Effector memory CD8-positive, alpha-beta T cell (primary cell): Measurements from ENCODE around the gene EFCAB11.

Experiments
- ATAC-seq: fragments of 150-1000 bp; cut with Tn5 transposase; replicated peaks from 2 replicates; pipeline ENCODE4 v1.10.0; 2021; ENCODE audit warnings: mild to moderate bottlenecking, moderate library complexity
- DNase-seq, 3 experiments: peaks; one replicate each; pipeline ENCODE4 v3.0.0; 2021
- H3K27ac Mint-ChIP-seq, 2 donors: one replicate each; pipeline ENCODE4 v1.8.0; 2022; ENCODE audit warnings: mild to moderate bottlenecking in 2 of 2, mixed read lengths in 2 of 2, moderate library complexity in 2 of 2
- H3K27me3 Mint-ChIP-seq, 2 donors: one replicate each; pipeline ENCODE4 v1.8.0; 2022; ENCODE audit warnings: mixed read lengths in 2 of 2
- H3K36me3 Mint-ChIP-seq: one replicate; pipeline ENCODE4 v1.8.0; 2022; ENCODE audit warnings: mild to moderate bottlenecking, moderate library complexity, mixed read lengths; ENCODE audit not compliant: insufficient read depth
- H3K4me1 Mint-ChIP-seq, 2 donors: one replicate each; pipeline ENCODE4 v1.8.0; 2022; ENCODE audit warnings: low read depth in 2 of 2, mixed read lengths in 2 of 2
- H3K4me3 Mint-ChIP-seq, 2 donors: one replicate each; pipeline ENCODE4 v1.8.0; 2022; ENCODE audit warnings: mild to moderate bottlenecking in 2 of 2, mixed read lengths in 2 of 2, moderate library complexity in 2 of 2
- H3K9me3 Mint-ChIP-seq, 2 donors: one replicate each; pipeline ENCODE4 v1.8.0; 2022; ENCODE audit warnings: mixed read lengths in 2 of 2

EFCAB11 gene

GRCh38 chr14:89865153-89865552 is 89.4 kb downstream of the EFCAB11 start:
- no peak for DNase-seq
- no peak overlapping the region for H3K27ac Mint-ChIP-seq
- H3K27me3 Mint-ChIP-seq, result no peaks in the 10 kb centered on the region
- no peaks in the 10 kb centered on the region for H3K4me1 Mint-ChIP-seq
- H3K36me3 Mint-ChIP-seq, result no peaks in the 10 kb centered on the region
- H3K9me3 Mint-ChIP-seq, result peaks cover 0 to 2% of the 10 kb centered on the region in 2 donors
- H3K4me3 Mint-ChIP-seq, result no peak overlapping the region
- no peak for ATAC-seq

DNA sequence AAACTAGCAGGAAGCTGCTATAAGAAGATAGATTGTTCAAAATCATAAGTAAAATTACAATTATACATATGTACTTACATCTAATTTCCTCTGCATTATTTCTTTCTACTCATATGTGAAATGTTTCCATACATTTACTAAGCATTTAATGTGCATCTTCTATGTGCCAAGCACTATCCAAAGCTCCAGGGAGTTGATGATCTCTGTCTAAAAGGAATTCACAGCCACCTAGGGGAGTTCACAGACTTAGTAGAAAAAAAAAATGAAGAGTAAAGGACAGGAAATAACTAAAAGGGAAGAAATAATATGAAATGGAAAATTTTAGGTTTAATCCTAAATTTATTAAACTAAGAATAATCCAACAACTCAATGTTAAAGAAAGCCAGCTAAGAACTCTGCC is 91.7 kb downstream of the EFCAB11 start:
- Mint-ChIP-seq H3K4me1 (no peaks in the 10 kb centered on the region), H3K27me3 (no peaks in the 10 kb centered on the region), H3K9me3 (peaks cover 0 to 2% of the 10 kb centered on the region in 2 donors), H3K27ac (no peak overlapping the region), H3K4me3 (no peak overlapping the region), H3K36me3 (no peaks in the 10 kb centered on the region)
- ATAC-seq (no peak), DNase-seq (no peak)

GRCh38 chr14:89861630-89862029 is 92.9 kb downstream of the EFCAB11 start:
- Mint-ChIP-seq H3K27me3 (no peaks in the 10 kb centered on the region), H3K4me3 (no peak overlapping the region), H3K36me3 (no peaks in the 10 kb centered on the region), H3K27ac (no peak overlapping the region), H3K9me3 (no peaks in the 10 kb centered on the region), H3K4me1 (no peaks in the 10 kb centered on the region)
- ATAC-seq (no peak), DNase-seq (no peak)

DNA sequence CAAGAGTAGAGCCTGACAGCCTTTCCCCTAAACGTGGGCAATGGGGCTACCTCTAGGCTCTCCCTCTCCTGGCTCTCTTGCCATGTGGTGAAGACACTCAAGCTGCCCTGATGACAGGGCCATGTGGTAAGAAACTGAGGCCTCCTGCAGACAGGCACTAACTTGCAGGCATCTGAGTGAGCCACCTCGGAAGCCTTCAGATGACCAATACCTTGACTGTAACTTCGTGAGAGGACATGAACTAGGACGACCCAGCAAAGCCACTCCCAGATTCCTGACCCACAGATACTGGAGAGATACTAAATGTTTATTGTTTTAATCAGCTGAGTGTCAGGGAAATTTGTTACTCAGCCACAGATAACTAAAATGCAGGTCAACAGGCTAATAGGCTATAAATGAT is 96.4 kb downstream of the EFCAB11 start:
- H3K27ac Mint-ChIP-seq, result no peak overlapping the region
- no peaks in the 10 kb centered on the region for H3K27me3 Mint-ChIP-seq
- DNase-seq, result no peak
- no peak overlapping the region for H3K4me3 Mint-ChIP-seq
- no peaks in the 10 kb centered on the region for H3K9me3 Mint-ChIP-seq
- ATAC-seq, result no peak
- H3K4me1 Mint-ChIP-seq, result no peaks in the 10 kb centered on the region
- H3K36me3 Mint-ChIP-seq, result no peaks in the 10 kb centered on the region

DNA sequence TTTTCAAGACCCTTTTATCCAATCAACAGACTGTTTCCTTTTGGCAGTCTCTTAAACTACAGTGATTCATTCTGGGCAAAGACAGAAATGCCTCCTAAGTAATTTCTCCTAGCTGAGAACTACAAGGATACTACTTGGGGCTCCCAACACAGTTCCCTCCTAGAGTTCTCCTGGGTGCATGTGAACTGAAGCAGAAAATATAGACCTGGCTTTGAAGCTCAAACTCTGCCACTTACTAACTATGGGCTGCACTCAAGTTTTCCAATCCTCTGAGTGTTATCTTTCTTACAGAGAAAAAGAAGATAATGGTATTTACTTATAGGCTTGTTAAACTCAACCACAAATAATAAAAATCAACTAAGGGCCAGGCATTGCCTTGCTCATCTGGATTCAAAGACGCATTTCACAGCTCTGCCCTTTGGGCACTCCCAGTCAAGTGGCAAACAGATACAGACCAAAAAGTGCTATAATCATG is 97.6 kb downstream of the EFCAB11 start:
- Mint-ChIP-seq H3K4me1 (no peaks in the 10 kb centered on the region), H3K4me3 (no peak overlapping the region), H3K27ac (no peak overlapping the region), H3K36me3 (no peaks in the 10 kb centered on the region), H3K27me3 (no peaks in the 10 kb centered on the region), H3K9me3 (no peaks in the 10 kb centered on the region)
- ATAC-seq (no peak), DNase-seq (no peak)

GRCh38 chr14:89855961-89856656 is 98.4 kb downstream of the EFCAB11 start:
- Mint-ChIP-seq H3K4me3 (no peak overlapping the region), H3K36me3 (no peaks in the 10 kb centered on the region), H3K27ac (no peak overlapping the region), H3K4me1 (no peaks in the 10 kb centered on the region), H3K27me3 (no peaks in the 10 kb centered on the region), H3K9me3 (no peaks in the 10 kb centered on the region)
- ATAC-seq (no peak), DNase-seq (no peak)

- Mint-ChIP-seq H3K27ac (no peak overlapping the region), H3K4me3 (no peak overlapping the region), H3K36me3 (no peaks in the 10 kb centered on the region), H3K9me3 (no peaks in the 10 kb centered on the region), H3K4me1 (no peaks in the 10 kb centered on the region), H3K27me3 (no peaks in the 10 kb centered on the region)
- no peak for DNase-seq
- ATAC-seq, result no peak
Observed at GRCh38 chr14:89853936-89854693, 100.4 kb downstream of the EFCAB11 start.

DNA sequence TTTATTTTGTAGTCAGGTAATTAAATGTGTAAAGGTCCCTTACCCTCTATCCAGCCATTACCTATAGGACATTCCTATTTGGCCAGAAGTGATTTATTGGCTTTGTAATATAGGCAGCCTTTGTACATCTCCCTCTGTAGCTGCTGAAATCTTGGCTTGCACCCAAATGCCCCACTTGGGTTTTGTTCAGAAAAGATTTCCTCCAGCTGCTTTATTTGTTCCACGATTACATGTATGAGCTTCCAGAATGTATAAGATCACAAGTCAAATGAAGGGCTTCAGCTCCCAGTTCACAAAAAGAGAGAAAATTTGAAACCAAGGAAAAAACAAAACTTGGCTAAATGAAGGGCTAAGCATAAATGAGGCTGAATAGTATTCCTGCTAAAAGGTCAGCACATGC is 103.4 kb downstream of the EFCAB11 start:
- Mint-ChIP-seq H3K27me3 (no peaks in the 10 kb centered on the region), H3K27ac (no peak overlapping the region), H3K4me1 (no peaks in the 10 kb centered on the region), H3K9me3 (no peaks in the 10 kb centered on the region), H3K36me3 (no peaks in the 10 kb centered on the region), H3K4me3 (no peak overlapping the region)
- no peak for ATAC-seq
- DNase-seq, result no peak

GRCh38 chr14:89849931-89850330 is 104.6 kb downstream of the EFCAB11 start:
- Mint-ChIP-seq H3K4me1 (no peaks in the 10 kb centered on the region), H3K36me3 (no peaks in the 10 kb centered on the region), H3K4me3 (no peak overlapping the region), H3K27ac (no peak overlapping the region), H3K9me3 (no peaks in the 10 kb centered on the region), H3K27me3 (no peaks in the 10 kb centered on the region)
- DNase-seq (no peak), ATAC-seq (no peak)

GRCh38 chr14:89848165-89848564 is 106.4 kb downstream of the EFCAB11 start:
- Mint-ChIP-seq H3K4me1 (no peaks in the 10 kb centered on the region), H3K4me3 (no peak overlapping the region), H3K9me3 (no peaks in the 10 kb centered on the region), H3K36me3 (no peaks in the 10 kb centered on the region), H3K27ac (no peak overlapping the region), H3K27me3 (no peaks in the 10 kb centered on the region)
- no peak for ATAC-seq
- DNase-seq, result no peak

DNA sequence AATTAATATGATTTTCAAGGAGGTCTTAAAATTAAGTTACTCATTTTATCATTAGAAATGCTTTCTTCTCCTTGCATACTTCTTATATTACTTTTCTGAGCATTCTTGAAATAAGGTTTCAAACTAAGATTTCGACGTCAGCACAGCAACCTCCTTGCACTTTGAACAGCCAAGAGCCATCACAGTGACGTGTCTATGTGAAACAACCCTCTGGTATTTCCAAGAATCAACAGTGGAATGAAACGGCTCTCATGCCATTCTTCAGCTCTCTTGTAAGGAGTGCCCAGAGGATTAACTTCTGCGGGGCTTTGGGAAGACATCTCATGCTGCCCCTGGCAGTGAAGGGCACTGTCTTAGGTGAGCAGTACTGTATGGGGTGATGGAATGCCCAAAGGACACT is 109.2 kb downstream of the EFCAB11 start:
- no peaks in the 10 kb centered on the region for H3K9me3 Mint-ChIP-seq
- DNase-seq, result no peak

GRCh38 chr14:89844508-89844907 is 110.0 kb downstream of the EFCAB11 start:
- H3K36me3 Mint-ChIP-seq, result no peaks in the 10 kb centered on the region
- no peak for DNase-seq
- no peaks in the 10 kb centered on the region for H3K4me1 Mint-ChIP-seq
- no peak overlapping the region for H3K4me3 Mint-ChIP-seq
- ATAC-seq, result no peak
- H3K9me3 Mint-ChIP-seq, result no peaks in the 10 kb centered on the region
- H3K27ac Mint-ChIP-seq, result no peak overlapping the region
- no peaks in the 10 kb centered on the region for H3K27me3 Mint-ChIP-seq

More for the DNA sequence above, 109.2 kb downstream of the EFCAB11 start:
- no peak overlapping the region for H3K27ac Mint-ChIP-seq
- H3K36me3 Mint-ChIP-seq, result no peaks in the 10 kb centered on the region
- no peak for ATAC-seq
- no peaks in the 10 kb centered on the region for H3K4me1 Mint-ChIP-seq
- no peaks in the 10 kb centered on the region for H3K27me3 Mint-ChIP-seq
- no peak overlapping the region for H3K4me3 Mint-ChIP-seq

- no peak for ATAC-seq
- Mint-ChIP-seq H3K4me3 (no peak overlapping the region), H3K27ac (no peak overlapping the region), H3K9me3 (no peaks in the 10 kb centered on the region), H3K4me1 (no peaks in the 10 kb centered on the region), H3K27me3 (no peaks in the 10 kb centered on the region), H3K36me3 (no peaks in the 10 kb centered on the region)
- no peak for DNase-seq
Observed at GRCh38 chr14:89842837-89843236, 111.7 kb downstream of the EFCAB11 start.

DNA sequence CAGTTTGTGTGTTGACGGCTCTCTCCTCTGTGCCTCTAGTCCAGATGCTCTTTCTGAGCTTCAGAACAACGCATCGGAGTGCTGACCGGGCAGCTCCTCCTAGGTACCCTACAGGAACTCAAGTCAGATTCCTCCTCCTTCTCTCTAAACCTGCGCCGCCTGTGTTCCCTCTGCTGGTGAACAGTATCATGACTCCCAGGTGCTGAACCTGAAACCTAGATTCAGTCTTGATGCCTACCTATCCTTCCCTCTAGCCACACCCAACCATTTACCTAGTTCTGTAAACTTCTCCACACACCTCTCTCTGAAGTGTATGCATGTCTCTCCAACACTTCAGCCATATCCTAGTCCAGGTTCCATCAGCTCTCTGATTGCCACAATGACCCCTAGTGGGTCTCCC is 112.7 kb downstream of the EFCAB11 start:
- no peaks in the 10 kb centered on the region for H3K27me3 Mint-ChIP-seq
- H3K27ac Mint-ChIP-seq, result no peak overlapping the region
- no peak overlapping the region for H3K4me3 Mint-ChIP-seq
- DNase-seq (no peak), ATAC-seq (no peak)
- H3K36me3 Mint-ChIP-seq, result no peaks in the 10 kb centered on the region
- H3K4me1 Mint-ChIP-seq, result no peaks in the 10 kb centered on the region
- no peaks in the 10 kb centered on the region for H3K9me3 Mint-ChIP-seq
